Measurements from ENCODE around the gene MAST4.
"Not testable (repeated sequence)": the region's sequence is repeated elsewhere in the genome, so short reads cannot be mapped to it uniquely, and the experiment has no call there.

The MAST4 gene

GRCh38 chr5:66741394-66741793 is 145.2 kb downstream of the MAST4 start:
- no peak for TF ChIP-seq CTCF (IDR thresholded peaks at IDR 0.05; ENCODE audit: low read depth, low read length)
- no peak overlapping the region for H3K4me3 ChIP-seq (ENCODE audit: low read depth, low read length)

DNA sequence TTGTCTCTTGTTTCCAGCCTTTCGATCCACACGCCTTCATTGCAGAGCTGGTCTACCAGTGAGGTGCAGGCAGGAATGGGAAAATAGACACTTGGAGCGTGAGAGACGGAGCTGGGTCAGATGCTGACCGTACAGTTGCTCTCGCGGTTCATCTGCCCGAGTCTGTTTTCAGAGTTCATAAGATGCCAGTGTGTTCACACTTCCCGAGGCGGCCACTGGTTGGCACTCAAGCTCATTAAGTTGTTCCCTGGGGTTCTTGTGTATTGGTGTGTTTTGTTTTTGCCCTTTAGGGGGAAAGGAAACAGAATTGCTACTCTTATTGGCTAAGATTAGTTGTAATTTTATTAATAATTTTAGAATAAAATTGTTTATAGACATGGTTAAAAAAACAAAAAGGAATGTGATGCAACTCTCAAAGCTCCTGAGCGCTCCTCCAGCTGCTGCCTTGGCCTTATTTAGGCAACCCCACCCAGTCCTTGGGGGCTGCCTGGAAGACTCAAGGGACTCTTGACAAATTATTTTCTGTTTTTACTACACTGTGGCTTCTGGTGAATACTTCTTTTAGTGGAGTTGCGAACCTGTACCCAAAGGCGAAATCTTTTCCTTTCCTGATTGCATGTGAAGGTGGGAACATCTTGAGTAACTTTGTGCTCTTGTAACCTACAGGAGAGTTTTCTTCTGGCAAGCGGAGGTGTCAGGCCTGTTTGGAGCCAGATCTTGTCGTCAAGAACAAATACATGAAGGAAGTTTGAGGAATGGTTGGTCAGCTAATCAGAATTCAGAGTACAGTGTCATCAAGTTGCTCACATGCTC is 146.1 kb downstream of the MAST4 start:
- no peak overlapping the region for H3K4me3 ChIP-seq (ENCODE audit: low read depth, low read length)
- no peak for TF ChIP-seq CTCF (IDR thresholded peaks at IDR 0.05; ENCODE audit: low read depth, low read length)

GRCh38 chr5:66742896-66743247 is 146.7 kb downstream of the MAST4 start:
- no peak overlapping the region for H3K4me3 ChIP-seq (ENCODE audit: low read depth, low read length)
- TF ChIP-seq CTCF (IDR thresholded peaks at IDR 0.05; ENCODE audit: low read depth, low read length) = no peak

GRCh38 chr5:66743344-66743743 is 147.2 kb downstream of the MAST4 start:
- TF ChIP-seq CTCF (IDR thresholded peaks at IDR 0.05; ENCODE audit: low read depth, low read length) = no peak
- no peak overlapping the region for H3K4me3 ChIP-seq (ENCODE audit: low read depth, low read length)

GRCh38 chr5:66744040-66744439 is 147.8 kb downstream of the MAST4 start:
- TF ChIP-seq CTCF (IDR thresholded peaks at IDR 0.05; ENCODE audit: low read depth, low read length) = no peak
- no peak overlapping the region for H3K4me3 ChIP-seq (ENCODE audit: low read depth, low read length)

- no peak for TF ChIP-seq CTCF (IDR thresholded peaks at IDR 0.05; ENCODE audit: low read depth, low read length)
- H3K4me3 ChIP-seq (ENCODE audit: low read depth, low read length) = no peak overlapping the region
These were observed 149.1 kb downstream of the MAST4 start for GRCh38 chr5:66745297-66745696.

DNA sequence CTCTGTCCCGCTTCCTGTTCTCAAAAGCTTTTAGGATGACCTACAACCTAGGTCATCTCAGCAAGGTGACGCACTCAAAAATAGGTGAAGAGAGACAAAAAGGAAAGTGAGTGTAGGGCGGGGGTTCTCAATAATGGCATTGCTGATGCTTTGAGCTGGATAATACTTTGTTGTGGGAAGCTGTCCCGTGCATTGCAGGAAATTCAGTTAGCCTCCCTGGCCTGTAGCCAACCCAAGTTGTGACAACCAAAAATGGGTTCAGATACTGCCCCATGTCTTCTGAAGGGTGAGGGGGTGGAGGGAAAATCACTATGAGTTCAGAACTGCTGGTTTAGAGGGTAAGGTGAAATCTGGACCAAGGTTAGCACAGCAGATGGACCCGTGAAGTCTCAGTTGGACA is 151.4 kb downstream of the MAST4 start:
- TF ChIP-seq CTCF (IDR thresholded peaks at IDR 0.05; ENCODE audit: low read depth, low read length) = no peak
- H3K4me3 ChIP-seq (ENCODE audit: low read depth, low read length) = no peak overlapping the region

- not testable (repeated sequence) for H3K4me3 ChIP-seq (ENCODE audit: low read depth, low read length)
These were observed 156.5 kb downstream of the MAST4 start for GRCh38 chr5:66752668-66753067.

Measured in WI38 (cell line).